Tibial nerve (tissue), 3 donors: ENCODE data around the gene P4HA1.

ENCODE experiments used
- CTCF ChIP-seq, 5 experiments: fragments of 200-600 bp in 3 of 5; fragments of 450-650 bp in 2 of 5; sonication (generic) in 3 of 5; IDR thresholded peaks; one replicate each; pipeline ENCODE4 v1.5.1; 2016 to 2019; ENCODE audit warnings: antibody characterized with exemption in 5 of 5, mild to moderate bottlenecking in 3 of 5, moderate library complexity in 2 of 5
- POLR2A ChIP-seq, 2 donors: fragments of 450-650 bp; IDR thresholded peaks; one replicate each; pipeline ENCODE4 v1.6.1; 2017; ENCODE audit warnings: antibody characterized with exemption in 2 of 2, mild to moderate bottlenecking in 2 of 2, moderate library complexity in 2 of 2

- TF ChIP-seq POLR2A (IDR thresholded peaks at IDR 0.05), result no peak
- TF ChIP-seq CTCF (IDR thresholded peaks at IDR 0.05), result no peak
Measured at GRCh38 chr10:73019100-73019499, 77.6 kb downstream of the P4HA1 start.
